ENCODE results near the gene ETV5.

ETV5 gene

GRCh38 chr3:186143250-186143649, 34.4 kb upstream of the ETV5 start:
- DNase-seq (ENCODE audit: insufficient read length, low spot score): no peak
- no peak for TF ChIP-seq POU2F2 (IDR thresholded peaks at IDR 0.05; ENCODE audit: low read depth, low read length)
- TF ChIP-seq POLR2A (IDR thresholded peaks at IDR 0.05; ENCODE audit: low read depth, low read length): no peak
- TF ChIP-seq SPI1 (IDR thresholded peaks at IDR 0.05; ENCODE audit: low read depth, low read length): no peak
- TF ChIP-seq TAF1 (IDR thresholded peaks at IDR 0.05; ENCODE audit: low read depth, low read length): no peak
- no peak for TF ChIP-seq PAX5 (IDR thresholded peaks at IDR 0.05; ENCODE audit: insufficient read depth, low read length, severe bottlenecking)
- TF ChIP-seq POLR2AphosphoS5 (IDR thresholded peaks at IDR 0.05; ENCODE audit: low read depth, low read length): no peak
- no peak for FAIRE-seq

- FAIRE-seq (no peak), DNase-seq (ENCODE audit: insufficient read length, low spot score) (no peak)
- TF ChIP-seq POLR2A (IDR thresholded peaks at IDR 0.05; ENCODE audit: low read depth, low read length): no peak
- no peak for TF ChIP-seq TAF1 (IDR thresholded peaks at IDR 0.05; ENCODE audit: low read depth, low read length)
- no peak for TF ChIP-seq PAX5 (IDR thresholded peaks at IDR 0.05; ENCODE audit: insufficient read depth, low read length, severe bottlenecking)
- TF ChIP-seq POU2F2 (IDR thresholded peaks at IDR 0.05; ENCODE audit: low read depth, low read length): no peak
- no peak for TF ChIP-seq POLR2AphosphoS5 (IDR thresholded peaks at IDR 0.05; ENCODE audit: low read depth, low read length)
- no peak for TF ChIP-seq SPI1 (IDR thresholded peaks at IDR 0.05; ENCODE audit: low read depth, low read length)
Measured at GRCh38 chr3:186142393-186142932, 33.6 kb upstream of the ETV5 start.

GRCh38 chr3:186141790-186142189, 32.9 kb upstream of the ETV5 start:
- no peak for TF ChIP-seq POLR2AphosphoS5 (IDR thresholded peaks at IDR 0.05; ENCODE audit: low read depth, low read length)
- no peak for TF ChIP-seq PAX5 (IDR thresholded peaks at IDR 0.05; ENCODE audit: insufficient read depth, low read length, severe bottlenecking)
- TF ChIP-seq SPI1 (IDR thresholded peaks at IDR 0.05; ENCODE audit: low read depth, low read length): no peak
- no peak for TF ChIP-seq TAF1 (IDR thresholded peaks at IDR 0.05; ENCODE audit: low read depth, low read length)
- no peak for TF ChIP-seq POU2F2 (IDR thresholded peaks at IDR 0.05; ENCODE audit: low read depth, low read length)
- no peak for TF ChIP-seq POLR2A (IDR thresholded peaks at IDR 0.05; ENCODE audit: low read depth, low read length)
- FAIRE-seq: no peak
- DNase-seq (ENCODE audit: insufficient read length, low spot score): no peak

DNA sequence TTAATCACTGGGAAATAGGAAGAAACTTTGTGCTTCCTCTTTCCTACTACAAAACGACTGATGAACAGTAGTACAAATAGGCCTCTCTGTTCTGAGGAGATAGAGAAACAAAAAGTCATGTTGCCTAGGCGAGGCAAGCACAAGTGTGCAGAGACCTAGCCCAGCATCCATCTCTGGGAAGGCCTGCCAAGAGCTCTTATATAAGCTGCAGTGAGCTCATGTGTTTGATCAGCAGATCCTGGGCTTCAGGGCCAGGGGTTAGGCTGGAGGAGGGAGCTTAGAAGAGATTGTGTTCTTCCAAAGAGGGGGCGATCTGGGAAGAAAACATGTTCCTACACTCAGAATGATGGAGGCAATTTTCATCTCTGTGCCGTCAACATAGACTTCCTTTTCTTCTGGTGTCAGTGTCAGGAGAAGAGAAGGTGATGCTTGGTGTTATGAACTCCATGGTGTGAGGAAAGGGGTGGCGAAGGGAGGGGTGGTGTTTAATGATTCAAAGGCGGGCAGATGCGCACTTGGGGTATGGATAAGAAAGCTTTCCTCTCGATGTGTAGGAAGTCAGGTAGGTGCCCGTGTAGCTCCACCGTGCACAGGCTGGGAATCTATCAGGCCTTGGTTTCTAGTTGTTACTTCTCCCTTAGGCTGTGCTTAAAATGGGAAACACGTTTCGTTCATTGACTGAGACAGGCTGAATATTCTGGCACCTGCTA, 29.5 kb upstream of the ETV5 start:
- DNase-seq (ENCODE audit: insufficient read length, low spot score): no peak

GRCh38 chr3:186137051-186137685, 28.3 kb upstream of the ETV5 start:
- DNase-seq (ENCODE audit: insufficient read length, low spot score) (no peak), FAIRE-seq (no peak)
- TF ChIP-seq PAX5 (IDR thresholded peaks at IDR 0.05; ENCODE audit: insufficient read depth, low read length, severe bottlenecking) (no peak), SPI1 (IDR thresholded peaks at IDR 0.05; ENCODE audit: low read depth, low read length) (no peak), POU2F2 (IDR thresholded peaks at IDR 0.05; ENCODE audit: low read depth, low read length) (no peak), POLR2A (IDR thresholded peaks at IDR 0.05; ENCODE audit: low read depth, low read length) (no peak), TAF1 (IDR thresholded peaks at IDR 0.05; ENCODE audit: low read depth, low read length) (no peak), POLR2AphosphoS5 (IDR thresholded peaks at IDR 0.05; ENCODE audit: low read depth, low read length) (no peak)

More for the DNA sequence above, 29.5 kb upstream of the ETV5 start:
- FAIRE-seq: no peak
- no peak for TF ChIP-seq POU2F2 (IDR thresholded peaks at IDR 0.05; ENCODE audit: low read depth, low read length)
- TF ChIP-seq PAX5 (IDR thresholded peaks at IDR 0.05; ENCODE audit: insufficient read depth, low read length, severe bottlenecking): no peak
- TF ChIP-seq POLR2AphosphoS5 (IDR thresholded peaks at IDR 0.05; ENCODE audit: low read depth, low read length): no peak
- TF ChIP-seq TAF1 (IDR thresholded peaks at IDR 0.05; ENCODE audit: low read depth, low read length): no peak
- no peak for TF ChIP-seq POLR2A (IDR thresholded peaks at IDR 0.05; ENCODE audit: low read depth, low read length)
- no peak for TF ChIP-seq SPI1 (IDR thresholded peaks at IDR 0.05; ENCODE audit: low read depth, low read length)

DNA sequence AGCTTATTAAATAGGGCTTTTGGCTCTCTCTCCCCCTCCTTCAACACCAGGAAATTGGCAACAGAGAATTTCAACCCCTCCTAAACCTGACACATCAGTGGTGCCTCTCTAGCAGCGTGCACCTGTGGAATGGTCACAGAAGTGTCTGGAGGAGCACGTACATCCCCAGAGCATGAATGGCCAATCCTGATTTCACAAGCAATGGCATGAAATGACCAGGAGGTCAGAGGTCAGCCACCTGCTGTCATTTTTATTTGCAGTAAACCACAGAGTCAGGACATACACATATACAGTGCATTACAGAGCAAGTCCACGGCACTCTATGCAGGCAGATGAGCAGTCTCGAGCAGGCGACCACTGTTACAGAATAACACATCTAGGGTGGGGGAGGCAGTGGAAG, 25.1 kb upstream of the ETV5 start:
- no peak for TF ChIP-seq POU2F2 (IDR thresholded peaks at IDR 0.05; ENCODE audit: low read depth, low read length)
- TF ChIP-seq PAX5 (IDR thresholded peaks at IDR 0.05; ENCODE audit: insufficient read depth, low read length, severe bottlenecking): no peak
- TF ChIP-seq POLR2AphosphoS5 (IDR thresholded peaks at IDR 0.05; ENCODE audit: low read depth, low read length): no peak
- TF ChIP-seq TAF1 (IDR thresholded peaks at IDR 0.05; ENCODE audit: low read depth, low read length): no peak
- DNase-seq (ENCODE audit: insufficient read length, low spot score): no peak
- FAIRE-seq: no peak

- no peak for FAIRE-seq
- DNase-seq (ENCODE audit: insufficient read length, low spot score): no peak
- TF ChIP-seq POLR2A (IDR thresholded peaks at IDR 0.05; ENCODE audit: low read depth, low read length): no peak
- no peak for TF ChIP-seq PAX5 (IDR thresholded peaks at IDR 0.05; ENCODE audit: insufficient read depth, low read length, severe bottlenecking)
- TF ChIP-seq SPI1 (IDR thresholded peaks at IDR 0.05; ENCODE audit: low read depth, low read length): no peak
- no peak for TF ChIP-seq POLR2AphosphoS5 (IDR thresholded peaks at IDR 0.05; ENCODE audit: low read depth, low read length)
- no peak for TF ChIP-seq POU2F2 (IDR thresholded peaks at IDR 0.05; ENCODE audit: low read depth, low read length)
- no peak for TF ChIP-seq TAF1 (IDR thresholded peaks at IDR 0.05; ENCODE audit: low read depth, low read length)
Measured at GRCh38 chr3:186132487-186132886, 23.6 kb upstream of the ETV5 start.

GRCh38 chr3:186129206-186129605, 20.3 kb upstream of the ETV5 start:
- TF ChIP-seq TAF1 (IDR thresholded peaks at IDR 0.05; ENCODE audit: low read depth, low read length) (no peak), POLR2AphosphoS5 (IDR thresholded peaks at IDR 0.05; ENCODE audit: low read depth, low read length) (no peak), POU2F2 (IDR thresholded peaks at IDR 0.05; ENCODE audit: low read depth, low read length) (no peak), SPI1 (IDR thresholded peaks at IDR 0.05; ENCODE audit: low read depth, low read length) (no peak), POLR2A (IDR thresholded peaks at IDR 0.05; ENCODE audit: low read depth, low read length) (no peak), PAX5 (IDR thresholded peaks at IDR 0.05; ENCODE audit: insufficient read depth, low read length, severe bottlenecking) (no peak)
- DNase-seq (ENCODE audit: insufficient read length, low spot score) (no peak), FAIRE-seq (no peak)

DNA sequence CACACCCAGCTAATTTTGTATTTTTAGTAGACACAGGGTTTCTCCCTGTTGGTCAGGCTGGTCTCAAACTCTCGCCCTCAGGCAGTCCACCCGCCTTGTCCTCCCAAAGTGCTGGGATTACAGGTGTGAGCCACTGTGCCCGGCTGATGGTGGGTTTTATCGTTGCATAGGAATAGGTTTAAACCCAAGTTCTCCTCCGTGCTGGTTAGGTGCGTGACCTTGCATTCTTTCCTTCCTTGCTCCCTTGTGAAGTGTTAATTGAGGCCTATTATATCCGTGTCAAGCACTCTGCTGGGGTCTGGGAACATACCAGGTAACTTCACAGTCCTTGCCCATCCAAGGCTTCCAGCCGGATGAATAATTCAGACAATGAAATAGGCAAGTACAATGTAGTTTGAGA, 19.3 kb upstream of the ETV5 start:
- no peak for FAIRE-seq
- TF ChIP-seq PAX5 (IDR thresholded peaks at IDR 0.05; ENCODE audit: insufficient read depth, low read length, severe bottlenecking): no peak
- TF ChIP-seq POLR2A (IDR thresholded peaks at IDR 0.05; ENCODE audit: low read depth, low read length): no peak
- no peak for TF ChIP-seq TAF1 (IDR thresholded peaks at IDR 0.05; ENCODE audit: low read depth, low read length)
- TF ChIP-seq POU2F2 (IDR thresholded peaks at IDR 0.05; ENCODE audit: low read depth, low read length): no peak
- no peak for TF ChIP-seq POLR2AphosphoS5 (IDR thresholded peaks at IDR 0.05; ENCODE audit: low read depth, low read length)
- TF ChIP-seq SPI1 (IDR thresholded peaks at IDR 0.05; ENCODE audit: low read depth, low read length): no peak
- DNase-seq (ENCODE audit: insufficient read length, low spot score): no peak
